ENCODE measurements around the gene DNAAF1. TPM values are rescaled to one million over a fixed set of nuclear protein-coding genes. Genes with fewer than 3 reads are reported as not detected.

DNAAF1 gene
- total and polyA plus RNA-seq, 2 donors (not counting 3 experiments of a cell fraction or from before 2014, with no cell fraction given), result 0.01 TPM; not detected in 1

DNA sequence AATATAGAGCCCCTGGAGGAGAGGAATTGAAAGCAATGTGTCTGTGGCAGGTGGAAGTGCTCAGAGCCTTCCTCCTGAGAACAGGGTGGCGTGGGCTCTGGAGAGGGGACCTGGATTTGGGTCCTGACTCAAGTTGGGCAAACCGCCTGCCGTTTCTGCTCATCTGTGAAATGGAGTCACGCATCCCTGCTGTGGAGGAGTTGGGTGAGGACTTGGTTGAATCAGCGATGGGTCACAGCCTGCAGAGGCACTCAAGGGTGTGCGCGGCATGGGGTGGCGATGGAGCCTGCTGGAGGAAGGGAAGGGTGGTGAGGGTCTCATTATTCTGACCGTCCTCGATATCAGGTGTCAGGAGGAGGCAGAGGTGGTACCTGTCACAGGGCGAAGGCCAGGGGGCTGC, 48.9 kb downstream of the DNAAF1 start:
- TF ChIP-seq GATA2 (IDR thresholded peaks at IDR 0.05; ENCODE audit: insufficient read depth, insufficient read length, low read depth, low read length), result no peak
- H3K4me2 ChIP-seq (ENCODE audit: insufficient read depth, low read length), result no peak overlapping the region
- H3K9me1 ChIP-seq (replicated peaks; ENCODE audit: control insufficient read depth, extremely low read depth, insufficient read depth, low read length), result no peaks in the 10 kb centered on the region
- no peaks in the 10 kb centered on the region for H4K20me1 ChIP-seq (replicated peaks; ENCODE audit: control insufficient read depth, extremely low read depth, insufficient read depth, low read length)
- H3K36me3 ChIP-seq (ENCODE audit: control insufficient read depth in 2 of 2, extremely low read depth in 1 of 2, insufficient read depth in 2 of 2, low read length in 2 of 2), result no peaks in the 10 kb centered on the region
- ChIA-PET POLR2A (no interaction called here), CTCF (no interaction called here)
- no peak overlapping the region for H3K9ac ChIP-seq (replicated peaks; ENCODE audit: extremely low read depth, insufficient read depth, low read length)
- H3K4me3 ChIP-seq (replicated peaks in 1 of 3; ENCODE audit: insufficient read depth in 1 of 3, low read depth in 1 of 3, low read length in 3 of 3), result no peak overlapping the region
- no peak for DNase-seq (ENCODE audit: low read depth, low spot score)
- no peak overlapping the region for H3K27ac ChIP-seq (ENCODE audit: insufficient read depth, low read depth, low read length)
- no TSS peak for BruUV-seq (replicated peaks)
- no peaks in the 10 kb centered on the region for H3K27me3 ChIP-seq (ENCODE audit: control insufficient read depth in 2 of 2, insufficient read depth in 2 of 2, low read length in 2 of 2)
- no peaks in the 10 kb centered on the region for H3K4me1 ChIP-seq (ENCODE audit: control insufficient read depth, extremely low read depth, insufficient read depth, low read length)
- no peak overlapping the region for H2AFZ ChIP-seq (ENCODE audit: low read depth, low read length)
- H3K9me3 ChIP-seq (replicated peaks; ENCODE audit: control insufficient read depth, insufficient read depth, low read length), result no peaks in the 10 kb centered on the region
- no peak for FAIRE-seq
- intact Hi-C loops (cut with micrococcal nuclease), result no loop called here
- dilution Hi-C loops (cut with MboI; ENCODE audit: extremely low pct_ligation_motif_present, low sequenced_read_pairs), result no loop called here
- H3K79me2 ChIP-seq (ENCODE audit: control insufficient read depth, insufficient read depth, low read length), result no peaks in the 10 kb centered on the region

GRCh38 chr16:84194470-84195200, 49.5 kb downstream of the DNAAF1 start:
- Histone ChIP-seq H3K79me2 (ENCODE audit: control insufficient read depth, insufficient read depth, low read length) (no peaks in the 10 kb centered on the region), H3K4me2 (ENCODE audit: insufficient read depth, low read length) (no peak overlapping the region), H3K27me3 (ENCODE audit: control insufficient read depth in 2 of 2, insufficient read depth in 2 of 2, low read length in 2 of 2) (no peaks in the 10 kb centered on the region), H3K9ac (replicated peaks; ENCODE audit: extremely low read depth, insufficient read depth, low read length) (no peak overlapping the region), H4K20me1 (replicated peaks; ENCODE audit: control insufficient read depth, extremely low read depth, insufficient read depth, low read length) (no peaks in the 10 kb centered on the region), H3K4me1 (ENCODE audit: control insufficient read depth, extremely low read depth, insufficient read depth, low read length) (no peaks in the 10 kb centered on the region), H3K27ac (ENCODE audit: insufficient read depth, low read depth, low read length) (no peak overlapping the region), H3K9me3 (replicated peaks; ENCODE audit: control insufficient read depth, insufficient read depth, low read length) (no peaks in the 10 kb centered on the region), H2AFZ (ENCODE audit: low read depth, low read length) (no peak overlapping the region), H3K36me3 (ENCODE audit: control insufficient read depth in 2 of 2, extremely low read depth in 1 of 2, insufficient read depth in 2 of 2, low read length in 2 of 2) (no peaks in the 10 kb centered on the region), H3K4me3 (replicated peaks in 1 of 3; ENCODE audit: insufficient read depth in 1 of 3, low read depth in 1 of 3, low read length in 3 of 3) (no peak overlapping the region), H3K9me1 (replicated peaks; ENCODE audit: control insufficient read depth, extremely low read depth, insufficient read depth, low read length) (no peaks in the 10 kb centered on the region)
- dilution Hi-C loops (cut with MboI; ENCODE audit: extremely low pct_ligation_motif_present, low sequenced_read_pairs) (no loop called here), intact Hi-C loops (cut with micrococcal nuclease) (no loop called here)
- FAIRE-seq (no peak), DNase-seq (ENCODE audit: low read depth, low spot score) (no peak)
- TF ChIP-seq POLR2AphosphoS5 (IDR thresholded peaks at IDR 0.05; ENCODE audit: insufficient read depth, low read depth, low read length) (no peak), FOS (IDR thresholded peaks at IDR 0.05; ENCODE audit: borderline replicate concordance, insufficient read depth, low read length) (no peak), MAX (IDR thresholded peaks at IDR 0.05; ENCODE audit: insufficient read depth, insufficient read length) (no peak), CTCF (IDR thresholded peaks at IDR 0.05; ENCODE audit: extremely low read depth in 1 of 2, insufficient read depth in 1 of 2, low read depth in 1 of 2, low read length in 2 of 2) (no peak), GATA2 (IDR thresholded peaks at IDR 0.05; ENCODE audit: insufficient read depth, insufficient read length, low read depth, low read length) (no peak), MYC (IDR thresholded peaks at IDR 0.05; ENCODE audit: low read depth, low read length) (no peak), JUN (IDR thresholded peaks at IDR 0.05; ENCODE audit: borderline replicate concordance, insufficient read depth, insufficient read length, low read depth) (no peak), POLR2A (IDR thresholded peaks at IDR 0.05; ENCODE audit: low read depth, low read length) (no peak)
- CTCF ChIA-PET, result no interaction called here
- POLR2A ChIA-PET, result no interaction called here
- no TSS peak for BruUV-seq (replicated peaks)
